HepG2 (cell line): ENCODE data around the gene SDR42E2. TPM values are rescaled to one million over a fixed set of nuclear protein-coding genes. Genes with fewer than 3 reads are reported as not detected.
A peak's percentile ranks its signal among the peaks of the same experiment; 100 is the strongest.

Experiments
- CHD4 ChIP-seq: fragments of 200-600 bp; sonication (generic); IDR thresholded peaks from 2 replicates; pipeline ENCODE4 v1.7.0; 2017; ENCODE audit warnings: mild to moderate bottlenecking, low read length, borderline replicate concordance
- FOSL2 ChIP-seq: sonication (generic); formaldehyde crosslinking; IDR thresholded peaks from 2 replicates; pipeline ENCODE4 v1.4.0; 2020; ENCODE audit warnings: missing genetic modification reagents
- FOXA1 ChIP-seq, 2 experiments: fragments of 450-650 bp in 1 of 2; sonication (generic) in 1 of 2; formaldehyde crosslinking in 1 of 2; IDR thresholded peaks; 2 replicates each; pipeline versions ENCODE4 v1.4.0 to v1.6.1; 2016 to 2020; ENCODE audit warnings: missing genetic modification reagents in 1 of 2
- FOXJ3 ChIP-seq: sonication (generic); formaldehyde crosslinking; IDR thresholded peaks from 2 replicates; pipeline ENCODE4 v1.4.0; 2020; ENCODE audit warnings: missing genetic modification reagents, mild to moderate bottlenecking, borderline replicate concordance
- ISL2 ChIP-seq: sonication (generic); formaldehyde crosslinking; IDR thresholded peaks from 2 replicates; pipeline ENCODE4 v1.5.0; 2020; ENCODE audit warnings: missing genetic modification reagents
- KMT2B ChIP-seq: IDR thresholded peaks from 2 replicates; pipeline ENCODE4 v1.6.1; 2016; ENCODE audit warnings: missing genetic modification reagents, missing compliant biosample characterization
- LCORL ChIP-seq, 2 experiments: fragments of 450-650 bp in 1 of 2; sonication (generic) in 1 of 2; formaldehyde crosslinking in 1 of 2; IDR thresholded peaks; 2 replicates each; pipeline versions ENCODE4 v1.5.0 to v1.6.1; 2017 to 2020; ENCODE audit warnings: antibody characterized with exemption in 1 of 2, missing genetic modification reagents in 1 of 2
- MAFK ChIP-seq, 2 experiments: IDR thresholded peaks in 1 of 2; conservative IDR thresholded peaks in 1 of 2; 2 replicates each; pipeline ENCODE4 v1.6.1; 2011; ENCODE audit warnings: improper control_type of control experiment in 2 of 2, low read length in 2 of 2
- MXI1 ChIP-seq: IDR thresholded peaks from 3 replicates; pipeline ENCODE4 v1.6.1; 2012; ENCODE audit warnings: low read depth, low read length, inconsistent platforms, borderline replicate concordance
- NKX3-1 ChIP-seq: sonication (generic); formaldehyde crosslinking; IDR thresholded peaks from 2 replicates; pipeline ENCODE4 v1.5.0; 2020; ENCODE audit warnings: missing genetic modification reagents
- RFXAP ChIP-seq: sonication (generic); formaldehyde crosslinking; IDR thresholded peaks from 2 replicates; pipeline ENCODE4 v1.4.0; 2020; ENCODE audit warnings: missing genetic modification reagents, borderline replicate concordance
- SIN3B ChIP-seq: fragments of 150-350 bp; IDR thresholded peaks from 2 replicates; pipeline ENCODE4 v1.6.1; 2014; ENCODE audit warnings: low read length
- SOX13 ChIP-seq, 3 experiments: fragments of 450-650 bp in 1 of 3; sonication (generic) in 1 of 3; formaldehyde crosslinking in 1 of 3; IDR thresholded peaks in 2 of 3; conservative IDR thresholded peaks in 1 of 3; 2 replicates each; pipeline versions ENCODE4 v1.5.0 to v1.6.1; 2016 to 2020; ENCODE audit warnings: antibody characterized with exemption in 1 of 3, mild to moderate bottlenecking in 1 of 3, missing compliant biosample characterization in 1 of 3, missing genetic modification reagents in 1 of 3, moderate library complexity in 1 of 3
- ZNF7 ChIP-seq: IDR thresholded peaks from 2 replicates; pipeline ENCODE4 v1.6.1; 2016; ENCODE audit warnings: missing biosample characterization, missing genetic modification reagents
- polyA plus RNA-seq, 8 experiments: library from polyadenylated mRNA; depleted of rRNA in 3 of 8; stranded (reverse) in 7 of 8; unstranded in 1 of 8; fragments of >200 nt; fragmentation: Illumina TruSeq in 4 of 8; extraction: Trizol in 4 of 8; gene quantifications; 2 replicates each; pipeline versions ENCODE4 v1.2.1 to v1.2.3, GENCODE V29; 2011 to 2016; ENCODE audit warnings: low read depth in 4 of 8, missing spikeins in 1 of 8, mixed read lengths in 1 of 8; ENCODE audit not compliant: insufficient read depth in 1 of 8
- total RNA-seq, 5 experiments: library from RNA; depleted of rRNA; stranded (reverse); fragments of >200 nt; fragmentation: Illumina TruSeq; extraction: Trizol; gene quantifications; 2 replicates each; pipeline ENCODE4 v1.2.3, GENCODE V29; 2016; ENCODE audit warnings: low read depth in 1 of 5
- TF ChIP-seq, protein P1 (sequence below): sonication (generic); formaldehyde crosslinking; IDR thresholded peaks from 2 replicates; pipeline ENCODE4 v1.4.0; 2020; ENCODE audit warnings: low read depth, missing genetic modification reagents
- TF ChIP-seq, protein P2 (sequence below): sonication (generic); formaldehyde crosslinking; IDR thresholded peaks from 2 replicates; pipeline ENCODE4 v1.4.0; 2020; ENCODE audit warnings: mild to moderate bottlenecking, missing genetic modification reagents, borderline replicate concordance
- TF ChIP-seq, protein P3 (sequence below), 2 experiments: sonication (generic) in 1 of 2; formaldehyde crosslinking in 1 of 2; IDR thresholded peaks; 2 replicates each; pipeline versions ENCODE4 v1.4.0 to v1.6.1; 2016 to 2020; ENCODE audit warnings: borderline replicate concordance in 1 of 2, low read depth in 1 of 2, mild to moderate bottlenecking in 1 of 2, missing genetic modification reagents in 1 of 2

The SDR42E2 gene
- total and polyA plus RNA-seq, 2 of the 13 experiments (the other 11 are each of a cell fraction or from before 2014, with no cell fraction given) = 0.05 to 0.11 TPM

DNA sequence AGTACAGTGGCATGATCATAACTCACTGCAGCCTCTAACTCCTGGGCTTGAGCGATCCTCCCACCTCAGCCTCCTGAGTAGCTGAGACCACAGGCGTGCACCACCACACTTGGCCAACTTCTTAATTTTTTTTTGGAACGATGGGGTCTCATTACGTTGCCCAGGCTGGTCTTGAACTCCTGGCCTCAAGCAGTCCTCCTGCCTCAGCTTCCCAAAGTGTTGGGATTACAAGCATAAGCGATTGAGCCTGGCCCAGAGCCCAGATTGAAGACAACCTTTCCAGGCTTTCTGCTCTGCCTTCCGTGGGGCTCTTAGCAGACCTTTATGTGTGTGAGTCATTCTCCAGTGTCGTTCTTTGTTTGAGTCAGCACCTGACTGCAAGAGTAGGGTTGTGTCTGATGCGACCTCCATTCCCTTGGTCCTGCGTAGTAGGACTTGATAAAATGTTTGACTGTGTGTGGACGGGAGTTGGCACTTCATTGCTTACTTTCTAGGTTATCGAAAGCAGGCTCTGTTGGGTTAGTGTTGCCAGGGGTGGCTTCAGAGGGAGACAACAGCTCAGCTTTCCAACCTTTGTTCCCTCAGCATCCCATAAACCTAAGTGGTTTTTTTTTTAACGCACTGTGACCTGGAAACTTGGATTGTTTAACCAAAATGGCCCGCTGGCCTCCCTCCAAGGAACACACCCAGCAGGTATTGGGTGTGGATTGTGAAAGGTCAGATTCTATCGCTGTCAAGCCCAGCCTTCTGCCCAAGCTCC, 70.2 kb downstream of the SDR42E2 start (continued):
- TF ChIP-seq, protein P1, sequence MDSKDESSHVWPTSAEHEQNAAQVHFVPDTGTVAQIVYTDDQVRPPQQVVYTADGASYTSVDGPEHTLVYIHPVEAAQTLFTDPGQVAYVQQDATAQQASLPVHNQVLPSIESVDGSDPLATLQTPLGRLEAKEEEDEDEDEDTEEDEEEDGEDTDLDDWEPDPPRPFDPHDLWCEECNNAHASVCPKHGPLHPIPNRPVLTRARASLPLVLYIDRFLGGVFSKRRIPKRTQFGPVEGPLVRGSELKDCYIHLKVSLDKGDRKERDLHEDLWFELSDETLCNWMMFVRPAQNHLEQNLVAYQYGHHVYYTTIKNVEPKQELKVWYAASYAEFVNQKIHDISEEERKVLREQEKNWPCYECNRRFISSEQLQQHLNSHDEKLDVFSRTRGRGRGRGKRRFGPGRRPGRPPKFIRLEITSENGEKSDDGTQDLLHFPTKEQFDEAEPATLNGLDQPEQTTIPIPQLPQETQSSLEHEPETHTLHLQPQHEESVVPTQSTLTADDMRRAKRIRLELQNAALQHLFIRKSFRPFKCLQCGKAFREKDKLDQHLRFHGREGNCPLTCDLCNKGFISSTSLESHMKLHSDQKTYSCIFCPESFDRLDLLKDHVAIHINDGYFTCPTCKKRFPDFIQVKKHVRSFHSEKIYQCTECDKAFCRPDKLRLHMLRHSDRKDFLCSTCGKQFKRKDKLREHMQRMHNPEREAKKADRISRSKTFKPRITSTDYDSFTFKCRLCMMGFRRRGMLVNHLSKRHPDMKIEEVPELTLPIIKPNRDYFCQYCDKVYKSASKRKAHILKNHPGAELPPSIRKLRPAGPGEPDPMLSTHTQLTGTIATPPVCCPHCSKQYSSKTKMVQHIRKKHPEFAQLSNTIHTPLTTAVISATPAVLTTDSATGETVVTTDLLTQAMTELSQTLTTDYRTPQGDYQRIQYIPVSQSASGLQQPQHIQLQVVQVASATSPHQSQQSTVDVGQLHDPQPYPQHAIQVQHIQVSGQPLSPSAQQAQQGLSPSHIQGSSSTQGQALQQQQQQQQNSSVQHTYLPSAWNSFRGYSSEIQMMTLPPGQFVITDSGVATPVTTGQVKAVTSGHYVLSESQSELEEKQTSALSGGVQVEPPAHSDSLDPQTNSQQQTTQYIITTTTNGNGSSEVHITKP (CRISPR knock-in tag) = 0 out of 2 replicates have a peak, but pooled peaks have one; percentile 9
- no peak for TF ChIP-seq SOX13 (IDR thresholded peaks at IDR 0.05)
- peak; percentile 22 to 83; a peak in 2 of 4 replicates for TF ChIP-seq SOX13 (CRISPR knock-in tag; conservative IDR thresholded peaks at IDR 0.05 in 1 of 2, IDR thresholded peaks at IDR 0.05 in 1 of 2)
- peak; percentile 38 to 48; a peak in 2 of 4 replicates for TF ChIP-seq MAFK (conservative IDR thresholded peaks at IDR 0.05 in 1 of 2, IDR thresholded peaks at IDR 0.05 in 1 of 2; ENCODE audit: low read length in 2 of 2)
- TF ChIP-seq ZNF7 = no peak
- no peak for TF ChIP-seq KMT2B (CRISPR knock-in tag)
- TF ChIP-seq, protein P2, sequence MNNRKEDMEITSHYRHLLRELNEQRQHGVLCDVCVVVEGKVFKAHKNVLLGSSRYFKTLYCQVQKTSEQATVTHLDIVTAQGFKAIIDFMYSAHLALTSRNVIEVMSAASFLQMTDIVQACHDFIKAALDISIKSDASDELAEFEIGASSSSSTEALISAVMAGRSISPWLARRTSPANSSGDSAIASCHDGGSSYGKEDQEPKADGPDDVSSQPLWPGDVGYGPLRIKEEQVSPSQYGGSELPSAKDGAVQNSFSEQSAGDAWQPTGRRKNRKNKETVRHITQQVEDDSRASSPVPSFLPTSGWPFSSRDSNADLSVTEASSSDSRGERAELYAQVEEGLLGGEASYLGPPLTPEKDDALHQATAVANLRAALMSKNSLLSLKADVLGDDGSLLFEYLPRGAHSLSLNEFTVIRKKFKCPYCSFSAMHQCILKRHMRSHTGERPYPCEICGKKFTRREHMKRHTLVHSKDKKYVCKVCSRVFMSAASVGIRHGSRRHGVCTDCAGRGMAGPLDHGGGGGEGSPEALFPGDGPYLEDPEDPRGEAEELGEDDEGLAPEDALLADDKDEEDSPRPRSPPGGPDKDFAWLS (CRISPR knock-in tag) = no peak
- 0 out of 2 replicates have a peak, but pooled peaks have one; percentile 27 for TF ChIP-seq LCORL (IDR thresholded peaks at IDR 0.05)
- TF ChIP-seq LCORL (CRISPR knock-in tag; IDR thresholded peaks at IDR 0.05) = peak; percentile 78
- peak; percentile 87 for TF ChIP-seq FOSL2
- TF ChIP-seq FOXJ3 = peak; percentile 63; the same call in 1 of the 2 replicates
- 0 out of 3 replicates have a peak, but pooled peaks have one; percentile 7 for TF ChIP-seq MXI1
- 0 out of 2 replicates have a peak, but pooled peaks have one; percentile 3 for TF ChIP-seq SIN3B
- 0 out of 2 replicates have a peak, but pooled peaks have one; percentile 57 for TF ChIP-seq RFXAP
- peak; percentile 39; the same call in 1 of the 2 replicates for TF ChIP-seq ISL2 (CRISPR knock-in tag)
- TF ChIP-seq, protein P3, sequence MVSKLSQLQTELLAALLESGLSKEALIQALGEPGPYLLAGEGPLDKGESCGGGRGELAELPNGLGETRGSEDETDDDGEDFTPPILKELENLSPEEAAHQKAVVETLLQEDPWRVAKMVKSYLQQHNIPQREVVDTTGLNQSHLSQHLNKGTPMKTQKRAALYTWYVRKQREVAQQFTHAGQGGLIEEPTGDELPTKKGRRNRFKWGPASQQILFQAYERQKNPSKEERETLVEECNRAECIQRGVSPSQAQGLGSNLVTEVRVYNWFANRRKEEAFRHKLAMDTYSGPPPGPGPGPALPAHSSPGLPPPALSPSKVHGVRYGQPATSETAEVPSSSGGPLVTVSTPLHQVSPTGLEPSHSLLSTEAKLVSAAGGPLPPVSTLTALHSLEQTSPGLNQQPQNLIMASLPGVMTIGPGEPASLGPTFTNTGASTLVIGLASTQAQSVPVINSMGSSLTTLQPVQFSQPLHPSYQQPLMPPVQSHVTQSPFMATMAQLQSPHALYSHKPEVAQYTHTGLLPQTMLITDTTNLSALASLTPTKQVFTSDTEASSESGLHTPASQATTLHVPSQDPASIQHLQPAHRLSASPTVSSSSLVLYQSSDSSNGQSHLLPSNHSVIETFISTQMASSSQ (IDR thresholded peaks at IDR 0.05; ENCODE audit: low read depth) = 0 out of 2 replicates have a peak, but pooled peaks have one; percentile 38
- TF ChIP-seq, protein P3 (CRISPR knock-in tag; IDR thresholded peaks at IDR 0.05; ENCODE audit: borderline replicate concordance) = no peak
- 0 out of 2 replicates have a peak, but pooled peaks have one; percentile 39 for TF ChIP-seq NKX3-1
- peak; percentile 60; the same call in 1 of the 2 replicates for TF ChIP-seq CHD4
- TF ChIP-seq FOXA1 (IDR thresholded peaks at IDR 0.05) = no peak
- TF ChIP-seq FOXA1 (CRISPR knock-in tag; IDR thresholded peaks at IDR 0.05) = no peak
